ENCODE results near the gene PRXL2B.
"Not testable (repeated sequence)": the region's sequence is repeated elsewhere in the genome, so short reads cannot be mapped to it uniquely, and the experiment has no call there.

The PRXL2B gene

GRCh38 chr1:2623571-2624337, 37.2 kb downstream of the PRXL2B start:
- no peak for DNase-seq

- DNase-seq = no peak
Measured at GRCh38 chr1:2624735-2625300, 38.2 kb downstream of the PRXL2B start.

DNA sequence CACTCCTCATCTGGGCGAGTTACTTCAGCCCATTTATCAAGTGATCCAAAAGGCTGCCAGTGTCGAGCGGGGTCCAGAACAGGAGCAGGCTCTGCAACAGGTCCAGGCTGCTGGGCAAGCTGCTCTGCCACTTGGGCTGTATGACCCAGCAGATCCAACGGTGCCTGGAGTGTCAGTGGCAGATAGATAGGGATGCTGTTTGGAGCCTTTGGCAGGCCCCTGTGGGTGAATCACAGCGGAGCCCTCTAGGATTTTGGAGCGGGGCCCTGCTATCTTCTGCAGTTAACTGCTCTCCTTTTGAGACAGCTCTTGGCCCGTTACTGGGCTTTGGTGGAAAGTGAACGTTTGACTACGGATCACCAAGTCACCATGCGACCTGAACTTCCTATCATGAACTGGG, 38.7 kb downstream of the PRXL2B start:
- DNase-seq = no peak

GRCh38 chr1:2625748-2626147, 39.2 kb downstream of the PRXL2B start:
- DNase-seq = not testable (repeated sequence)

GRCh38 chr1:2627746-2628145, 41.2 kb downstream of the PRXL2B start:
- DNase-seq = no peak

DNA sequence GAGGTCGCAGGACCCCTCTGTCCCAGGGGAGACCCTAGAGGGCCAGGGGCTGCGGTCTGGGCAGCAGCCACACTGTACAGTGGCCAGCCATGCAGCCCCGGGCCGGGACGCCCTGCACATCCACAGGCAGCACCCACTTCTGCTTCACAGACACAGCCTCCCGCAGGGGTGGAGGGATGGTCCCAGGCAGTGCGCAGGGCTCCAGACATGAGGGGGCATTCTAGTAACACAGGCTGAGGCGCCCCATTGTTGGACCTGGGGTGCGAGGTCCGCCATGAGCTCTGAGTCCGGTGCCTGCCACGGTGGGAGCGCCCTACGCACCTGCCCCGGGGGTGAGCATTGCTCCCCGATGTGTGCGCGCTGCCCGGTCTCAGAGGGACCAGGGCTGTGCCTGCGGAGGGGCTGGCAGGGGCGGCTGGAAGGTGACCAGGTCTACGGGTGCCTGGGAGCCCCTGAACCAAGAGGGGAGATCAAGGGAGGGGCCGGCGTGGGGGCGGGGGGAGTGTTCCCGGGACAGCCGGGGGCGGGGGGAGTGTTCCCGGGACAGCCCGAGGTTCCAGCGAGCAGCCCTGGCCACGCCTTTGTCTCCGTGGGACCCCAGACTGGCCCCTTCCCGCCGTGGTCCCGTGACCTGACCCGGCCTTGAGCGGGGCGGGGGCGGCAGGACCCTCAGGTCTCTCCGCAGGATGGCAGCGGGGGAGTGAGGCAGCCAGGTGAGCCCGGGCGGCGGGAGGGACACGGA, 41.8 kb downstream of the PRXL2B start:
- DNase-seq = no peak

DNA sequence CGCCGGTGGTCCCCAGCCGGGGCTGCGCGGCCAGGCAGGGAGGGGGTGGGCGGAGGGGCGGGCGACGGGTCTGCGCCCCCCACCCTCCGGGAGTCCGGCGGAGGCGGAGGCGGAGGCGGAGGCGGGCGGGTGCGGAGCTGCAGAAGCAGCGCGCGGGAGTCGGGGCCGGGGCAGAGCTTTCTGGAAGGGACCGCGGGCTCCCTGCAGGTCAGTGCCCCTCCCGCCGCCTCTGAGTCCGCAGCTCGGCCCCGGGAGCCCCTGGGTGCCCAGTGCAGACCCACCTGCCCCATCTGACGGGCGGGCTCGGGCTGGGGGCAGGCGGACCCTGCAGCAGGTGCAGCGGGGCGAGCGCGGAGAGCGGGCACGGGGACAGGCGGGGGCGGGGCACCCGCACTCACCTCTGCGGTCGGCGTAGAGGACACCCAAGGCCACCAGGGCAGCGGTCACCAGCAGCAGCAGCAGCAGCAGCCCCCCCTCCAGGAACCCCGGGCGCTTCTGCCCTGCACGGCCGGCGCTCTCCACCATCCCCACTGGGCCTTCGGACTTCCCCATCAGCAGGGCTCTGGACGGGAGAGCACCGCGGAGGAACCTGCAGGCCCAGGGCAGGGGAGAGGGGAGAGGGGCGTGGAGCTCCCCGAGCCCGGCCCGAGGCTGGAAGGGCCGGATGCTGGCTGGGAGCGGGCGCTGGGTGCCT, 42.5 kb downstream of the PRXL2B start:
- DNase-seq = no peak

- DNase-seq = no peak
Measured at GRCh38 chr1:2629627-2630497, 43.3 kb downstream of the PRXL2B start.

DNA sequence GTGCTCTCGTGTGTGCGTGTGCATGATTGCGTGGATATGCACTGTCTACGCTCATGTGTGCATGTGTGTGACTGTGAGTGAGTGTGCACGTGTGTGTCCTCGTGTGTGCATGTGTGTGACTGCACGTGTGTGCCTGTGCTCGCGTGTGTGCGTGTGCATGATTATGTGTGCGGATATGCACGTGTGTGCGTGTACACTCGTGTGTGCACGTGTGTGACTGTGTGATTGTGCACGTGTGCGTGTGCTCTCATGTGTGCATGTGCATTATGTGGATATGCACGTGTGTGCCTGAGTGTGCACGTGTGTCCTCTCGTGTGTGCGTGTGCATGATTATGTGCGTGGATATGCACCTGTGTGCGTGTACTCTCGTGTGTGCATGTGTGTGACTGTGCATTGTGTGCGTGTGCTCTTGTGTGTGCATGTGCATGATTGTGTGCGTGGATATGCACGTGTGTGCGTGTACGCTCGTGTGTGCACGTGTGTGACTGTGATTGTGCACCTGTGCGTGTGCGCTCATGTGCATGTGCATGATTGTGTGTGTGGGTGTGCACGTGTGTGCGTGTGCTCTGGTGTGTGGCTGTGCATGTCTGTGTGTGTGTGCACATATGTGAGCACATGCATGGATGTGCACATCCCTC, 44.0 kb downstream of the PRXL2B start:
- no peak for DNase-seq

DNA sequence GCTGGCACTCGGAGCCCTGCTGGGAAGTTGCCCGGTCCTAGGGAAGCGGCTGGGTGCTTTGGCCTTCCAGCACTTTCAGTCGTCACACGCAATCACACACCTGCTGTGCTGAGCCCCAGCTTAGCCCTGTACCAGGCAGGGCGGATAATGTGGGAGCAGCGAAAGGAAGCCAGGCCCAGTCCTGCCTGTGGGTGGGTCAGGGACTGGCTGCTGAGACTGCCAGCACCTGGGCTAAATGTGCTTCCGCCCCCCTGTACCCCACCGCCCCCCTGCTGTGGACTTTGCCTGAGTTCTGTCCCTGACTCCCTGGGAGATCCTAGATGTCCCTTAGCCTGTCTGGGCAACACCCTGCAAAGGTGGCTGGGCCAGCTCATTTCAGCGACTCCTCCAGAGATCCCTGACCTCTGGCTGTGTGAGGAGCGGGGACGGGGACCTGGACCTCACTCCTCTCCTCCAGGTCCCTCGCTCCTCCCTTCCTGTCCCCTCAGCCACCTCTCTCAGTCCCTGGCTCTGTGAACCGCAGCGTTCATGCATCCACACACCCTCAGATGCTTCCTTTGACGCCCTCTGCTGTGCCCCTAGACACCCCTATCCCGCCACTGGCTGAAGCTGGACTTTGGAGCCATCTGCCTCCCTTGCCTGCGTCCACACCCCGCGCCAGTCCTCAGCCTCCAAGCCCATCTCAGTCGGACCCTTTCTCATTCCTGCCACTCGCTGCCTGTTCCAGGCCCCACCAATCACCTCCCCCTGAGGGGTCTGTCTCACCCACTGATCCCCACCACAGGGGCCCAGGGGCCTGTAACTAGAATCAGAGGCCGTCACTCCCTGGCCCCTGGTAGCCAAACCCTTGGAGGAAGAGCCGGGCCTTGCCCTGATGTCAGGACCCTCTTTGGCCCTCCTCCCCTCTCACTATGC, 44.8 kb downstream of the PRXL2B start:
- no peak for DNase-seq

DNA sequence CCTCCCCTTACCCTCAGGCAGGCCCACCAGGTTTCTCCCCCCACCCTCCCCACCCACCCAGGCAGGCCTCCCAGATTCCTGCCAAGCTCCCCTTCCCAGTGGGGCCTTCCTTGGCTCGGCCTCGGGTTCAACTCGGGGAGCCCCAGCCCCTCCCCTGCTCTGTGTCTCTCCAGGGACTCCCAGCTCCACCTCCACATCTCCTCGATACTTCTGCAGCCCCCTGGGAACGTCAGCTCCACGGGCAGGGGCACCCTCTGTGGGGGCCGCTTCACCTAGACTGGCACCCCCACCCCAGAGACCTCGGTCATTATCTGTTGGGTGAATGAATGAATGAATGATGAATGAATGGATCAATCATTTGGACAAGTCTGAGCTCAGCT, 45.5 kb downstream of the PRXL2B start:
- no peak for DNase-seq

- DNase-seq = no peak
Measured at GRCh38 chr1:2632561-2633361, 46.2 kb downstream of the PRXL2B start, which contains the start of gene MMEL1. Gene MMEL1 (minus strand): TSS chr1:2633016. CDS start chr1:2629484, 3,532 bp downstream.

DNA sequence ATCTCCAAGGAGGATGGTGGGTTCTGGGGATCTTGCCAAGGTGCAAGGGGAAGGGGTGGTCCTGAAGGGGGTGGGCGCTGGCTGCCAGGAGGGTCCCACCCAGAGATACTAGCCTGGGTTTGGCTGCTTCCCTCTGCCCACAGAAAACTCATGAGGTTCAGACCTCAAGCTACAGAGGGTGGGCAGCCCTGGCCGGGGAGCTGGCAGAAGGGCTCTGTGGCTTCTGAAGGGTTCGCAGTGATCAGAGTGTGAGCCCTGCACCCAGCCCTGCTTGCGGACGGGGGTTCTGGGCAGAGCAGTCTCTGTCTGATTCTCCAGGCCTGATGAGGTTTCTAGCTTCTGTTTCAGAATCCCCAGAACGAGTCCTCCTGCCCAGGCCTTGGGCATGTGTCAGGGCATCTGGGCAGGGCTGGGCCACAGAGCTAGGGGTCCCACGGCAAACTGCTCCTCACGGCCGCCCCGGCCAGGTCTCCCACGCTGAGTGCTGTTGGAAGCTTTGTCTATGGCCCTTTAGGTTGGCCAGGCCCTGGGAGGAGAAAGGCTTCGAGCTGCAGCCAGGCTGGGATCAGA, 46.9 kb downstream of the PRXL2B start:
- DNase-seq = no peak

DNA sequence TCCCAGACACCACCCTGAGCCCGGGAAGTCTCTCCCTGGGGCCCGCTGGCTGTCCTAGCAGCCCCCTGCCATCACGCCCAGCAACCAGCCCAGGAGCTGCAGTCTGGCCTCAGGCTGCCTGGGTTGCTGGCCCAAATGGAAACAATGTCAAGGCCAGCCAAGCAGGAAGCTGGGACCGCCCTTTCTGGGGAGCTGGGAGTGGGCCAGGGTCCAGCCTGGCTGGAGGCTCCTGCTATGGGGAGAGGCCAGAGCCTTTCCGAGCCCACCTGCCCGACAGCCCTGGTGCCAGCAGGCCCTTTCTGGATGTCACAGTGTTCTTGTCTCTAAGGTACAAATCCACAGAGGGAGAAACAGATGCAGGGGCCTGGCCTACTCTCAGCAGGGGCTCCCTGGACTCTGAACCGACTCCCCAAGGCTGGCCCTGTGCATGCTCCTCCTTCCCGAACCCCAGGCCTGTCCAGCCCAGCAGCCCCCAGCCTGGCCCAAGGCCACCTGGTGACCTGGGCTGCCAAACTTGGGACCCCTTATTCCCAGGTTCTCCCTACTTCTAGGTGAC, 47.4 kb downstream of the PRXL2B start:
- DNase-seq = no peak

DNA sequence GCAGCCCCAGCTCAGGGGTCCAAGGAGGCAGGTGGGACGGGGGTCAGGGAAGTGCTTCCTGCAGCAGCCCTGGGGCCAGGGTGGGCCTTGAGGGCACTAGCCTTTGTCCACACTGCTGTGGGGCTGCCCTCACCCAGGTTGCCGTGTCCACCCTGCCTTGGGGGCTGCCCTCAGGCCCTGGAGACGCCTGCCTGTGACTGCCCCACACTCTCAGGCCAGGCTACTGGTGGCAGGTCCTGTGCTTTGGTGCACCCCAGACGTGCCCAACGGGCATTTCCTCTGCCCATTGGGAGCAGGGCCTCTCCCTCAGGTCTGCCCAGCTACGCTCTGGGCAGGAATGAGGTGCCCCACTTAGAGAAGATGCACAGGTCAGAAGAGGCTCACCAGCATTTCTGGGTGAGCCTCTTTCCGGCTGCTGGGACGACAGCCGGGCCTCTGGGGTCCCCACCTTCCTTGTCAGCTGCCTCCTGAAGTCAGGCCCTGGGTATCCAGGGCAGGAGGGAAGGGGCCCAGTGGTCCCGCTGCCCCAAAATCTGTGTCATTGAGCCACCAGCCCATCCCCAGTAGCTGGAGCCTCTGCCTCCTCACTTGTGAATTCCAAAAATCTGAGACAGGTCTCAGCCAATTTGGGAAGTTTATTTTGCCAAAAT, 48.9 kb downstream of the PRXL2B start:
- DNase-seq = no peak

- no peak for DNase-seq
Measured at GRCh38 chr1:2636733-2637132, 50.2 kb downstream of the PRXL2B start.

GRCh38 chr1:2637442-2638145, 51.0 kb downstream of the PRXL2B start:
- DNase-seq = no peak

Data from CD4-positive, alpha-beta T cell treated with Interleukin-6 for 4 hours (primary cell).